ENCODE data around the gene TMPRSS3. TPM values are rescaled to one million over a fixed set of nuclear protein-coding genes. Genes with fewer than 3 reads are reported as not detected.

Gene TMPRSS3
- total and polyA plus RNA-seq, 9 of the 15 experiments (the other 6 are each of a cell fraction or from before 2014, with no cell fraction given), result 0.07 TPM; not detected in 8

DNA sequence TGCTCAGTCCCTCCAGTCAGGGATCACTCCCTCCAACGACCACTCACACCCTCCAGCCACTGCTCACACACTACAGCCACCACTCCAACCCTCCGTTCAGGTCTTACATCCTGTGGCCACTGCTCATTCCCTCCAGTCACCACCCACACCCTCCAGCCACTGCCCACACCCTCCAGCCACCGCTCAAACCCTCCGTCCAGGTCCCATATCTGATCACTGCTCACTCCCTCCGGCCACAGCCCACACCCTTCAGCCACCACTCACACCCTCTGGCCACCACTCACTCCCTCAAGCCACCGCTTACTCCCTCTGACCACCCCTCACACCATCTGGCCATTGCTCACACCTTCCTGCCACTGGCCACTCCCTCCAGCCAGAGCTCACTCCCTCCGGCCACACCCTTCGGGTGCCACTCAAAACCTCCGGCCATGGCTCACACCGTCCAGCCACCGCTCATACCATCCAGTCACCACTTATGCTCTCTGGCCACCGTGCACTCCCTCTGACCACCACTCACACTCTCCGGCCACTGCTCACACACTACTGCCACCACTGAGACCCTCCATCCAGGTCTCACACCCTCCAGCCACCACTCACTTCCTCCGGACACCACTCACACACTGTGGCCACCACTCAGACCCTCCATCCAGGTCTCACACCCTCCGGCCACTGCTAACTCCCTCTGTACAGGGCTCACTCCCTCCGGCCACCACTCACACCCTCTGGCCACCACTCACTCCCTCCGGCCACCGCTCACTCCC, 24.8 kb downstream of the TMPRSS3 start (continued):
- TF ChIP-seq ARID1B (IDR thresholded peaks at IDR 0.05), result peak; percentile 53; the same call in 1 of the 2 replicates
- peak; percentile 95 for TF ChIP-seq PKNOX1 (IDR thresholded peaks at IDR 0.05)
- no peak for TF ChIP-seq ZNF584 (CRISPR knock-in tag; IDR thresholded peaks at IDR 0.05; ENCODE audit: low read depth)

DNA sequence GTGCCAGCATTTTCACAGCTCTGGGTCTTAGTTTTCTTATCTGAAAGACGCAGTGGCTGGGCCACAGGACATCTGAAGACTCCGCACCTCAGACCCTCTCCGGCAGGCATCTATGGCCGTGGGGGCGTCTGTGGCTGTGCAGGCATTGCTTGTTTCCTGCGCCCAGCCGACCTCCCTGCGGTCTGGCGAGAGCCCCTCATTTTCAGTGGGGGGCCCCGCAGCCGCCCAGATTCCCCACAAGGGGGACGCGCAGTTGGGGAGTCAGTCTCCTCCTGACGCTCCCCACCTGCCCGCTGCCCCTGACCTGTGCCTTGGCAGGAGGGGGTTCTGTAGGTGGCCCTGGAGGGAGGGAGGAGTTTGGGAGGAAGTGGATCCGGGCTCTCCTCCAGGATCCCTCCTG, 26.0 kb downstream of the TMPRSS3 start:
- BruUV-seq (replicated peaks), result no TSS peak
- Histone ChIP-seq H3K27me3 (ENCODE audit: control insufficient read depth in 2 of 2, insufficient read depth in 2 of 2, low read length in 2 of 2) (peaks cover 16 to 48% of the 10 kb centered on the region in 2 experiments; a peak in 4 of 5 replicates), H3K4me3 (no peak overlapping the region), H3K9me3 (replicated peaks; ENCODE audit: control insufficient read depth, insufficient read depth, low read depth, low read length) (no peaks in the 10 kb centered on the region), H3K27ac (ENCODE audit: extremely low read depth, low read depth, low read length) (no peak overlapping the region), H3K4me1 (replicated peaks in 1 of 2; ENCODE audit: control insufficient read depth in 2 of 2, insufficient read depth in 2 of 2, low read length in 2 of 2) (peaks cover 13 to 35% of the 10 kb centered on the region in 2 experiments; a peak in 4 of 5 replicates), H3K36me3 (ENCODE audit: control insufficient read depth, insufficient read depth, low read length) (no peaks in the 10 kb centered on the region), H4K20me1 (replicated peaks; ENCODE audit: control insufficient read depth, insufficient read depth, low read length) (peaks cover 13% of the 10 kb centered on the region; the same call in 1 of the 2 replicates), H3K4me2 (ENCODE audit: insufficient read depth, low read length) (no peak overlapping the region), H2AFZ (ENCODE audit: low read depth, low read length) (no peak overlapping the region), H3K9me1 (ENCODE audit: control insufficient read depth, insufficient read depth, low read length) (no peaks in the 10 kb centered on the region), H3K9ac (ENCODE audit: insufficient read depth in 1 of 2, low read depth in 2 of 2, low read length in 2 of 2) (no peak overlapping the region), H3K79me2 (ENCODE audit: control insufficient read depth, insufficient read depth, low read length) (no peaks in the 10 kb centered on the region)
- FAIRE-seq (no peak), DNase-seq (ENCODE audit: extremely low read depth in 1 of 4, low spot score in 3 of 4) (no peak), ATAC-seq (no peak; the same call in 2 of the 3 replicates)
- intact Hi-C loops (cut with micrococcal nuclease) (loop anchor here (10.0 kb wide), 1 partner anchor 165 kb away; no protein-coding TSS in a partner anchor), in situ Hi-C loops (cut with MboI) (no loop called here)
- POLR2A ChIA-PET, result no interaction called here
- 41% methylated on average over 14 of the region's 16 CpGs for WGBS (ENCODE audit: insufficient coverage, low coverage, missing lambda C conversion rate)
- CTCF ChIA-PET (ENCODE audit: low intra/inter-chr PET ratio), result no interaction called here
- TF ChIP-seq ZNF212 (CRISPR knock-in tag; IDR thresholded peaks at IDR 0.05) (no peak), ZBTB7A (IDR thresholded peaks at IDR 0.05; ENCODE audit: borderline replicate concordance, control insufficient read depth, low read depth, low read length) (peak; percentile 18; the same call in 1 of the 2 replicates)
